ENCODE results near the gene RALBP1. TPM values are rescaled to one million over a fixed set of nuclear protein-coding genes. Genes with fewer than 3 reads are reported as not detected.
"Not testable (repeated sequence)": the region's sequence is repeated elsewhere in the genome, so short reads cannot be mapped to it uniquely, and the experiment has no call there.

The RALBP1 gene
- total RNA-seq, 4 donors from 2014 or later, result 92.9 to 157 (median 131) TPM

DNA sequence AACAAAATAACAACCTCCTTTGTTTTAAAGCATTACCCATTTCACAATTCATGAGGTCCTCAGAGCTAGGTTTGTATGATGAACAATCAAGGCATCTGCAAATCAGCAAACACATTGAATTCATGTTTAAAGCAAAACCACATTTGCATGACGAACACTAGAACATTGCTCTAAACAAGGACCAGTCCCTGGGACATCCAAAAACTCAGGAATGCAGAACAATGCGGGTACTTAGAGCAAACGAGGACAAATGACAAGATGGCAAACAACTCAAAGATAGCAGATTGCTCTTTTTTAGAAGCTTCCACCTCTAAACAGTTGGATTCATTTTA, 45.7 kb upstream of the RALBP1 start:
- Histone ChIP-seq H3K27ac (peak overlapping the region in 1 of 4 donors; percentile 61), H3K9me3 (no peaks in the 10 kb centered on the region), H3K36me3 (no peaks in the 10 kb centered on the region), H3K27me3 (no peaks in the 10 kb centered on the region), H3K4me3 (no peak overlapping the region), H3K4me1 (peaks cover 0 to 39% (median 0%) of the 10 kb centered on the region in 3 donors)
- TF ChIP-seq POLR2AphosphoS5 (IDR thresholded peaks at IDR 0.05), result no peak
- no peak for TF ChIP-seq EP300 (IDR thresholded peaks at IDR 0.05)
- TF ChIP-seq, protein P1, sequence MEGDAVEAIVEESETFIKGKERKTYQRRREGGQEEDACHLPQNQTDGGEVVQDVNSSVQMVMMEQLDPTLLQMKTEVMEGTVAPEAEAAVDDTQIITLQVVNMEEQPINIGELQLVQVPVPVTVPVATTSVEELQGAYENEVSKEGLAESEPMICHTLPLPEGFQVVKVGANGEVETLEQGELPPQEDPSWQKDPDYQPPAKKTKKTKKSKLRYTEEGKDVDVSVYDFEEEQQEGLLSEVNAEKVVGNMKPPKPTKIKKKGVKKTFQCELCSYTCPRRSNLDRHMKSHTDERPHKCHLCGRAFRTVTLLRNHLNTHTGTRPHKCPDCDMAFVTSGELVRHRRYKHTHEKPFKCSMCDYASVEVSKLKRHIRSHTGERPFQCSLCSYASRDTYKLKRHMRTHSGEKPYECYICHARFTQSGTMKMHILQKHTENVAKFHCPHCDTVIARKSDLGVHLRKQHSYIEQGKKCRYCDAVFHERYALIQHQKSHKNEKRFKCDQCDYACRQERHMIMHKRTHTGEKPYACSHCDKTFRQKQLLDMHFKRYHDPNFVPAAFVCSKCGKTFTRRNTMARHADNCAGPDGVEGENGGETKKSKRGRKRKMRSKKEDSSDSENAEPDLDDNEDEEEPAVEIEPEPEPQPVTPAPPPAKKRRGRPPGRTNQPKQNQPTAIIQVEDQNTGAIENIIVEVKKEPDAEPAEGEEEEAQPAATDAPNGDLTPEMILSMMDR (IDR thresholded peaks at IDR 0.05), result no peak
- no peak for TF ChIP-seq POLR2A (IDR thresholded peaks at IDR 0.05)
- no peak for ATAC-seq
- 34 to 43% methylated on average over 3 of the region's 3 CpGs for WGBS, 2 donors (ENCODE audit: low coverage in 1 of 2)

DNA sequence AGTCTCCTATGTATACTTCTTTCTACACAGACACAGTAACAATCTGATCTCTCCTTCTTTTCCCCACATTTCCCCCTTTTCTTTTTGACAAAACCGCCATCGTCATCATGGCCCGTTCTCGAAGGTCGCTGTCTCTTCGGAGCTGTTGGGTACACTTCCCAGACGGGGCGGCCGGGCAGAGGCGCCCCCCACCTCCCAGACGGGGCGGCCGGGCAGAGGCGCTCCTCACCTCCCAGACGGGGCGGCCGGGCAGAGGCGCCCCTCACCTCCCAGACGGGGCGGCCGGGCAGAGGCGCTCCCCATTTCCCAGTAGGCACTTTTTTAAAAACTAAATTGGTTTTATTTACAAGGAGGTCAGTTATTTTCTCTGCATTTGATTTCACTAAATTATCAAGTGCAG, 45.0 kb upstream of the RALBP1 start:
- not testable (repeated sequence) for H3K36me3 ChIP-seq, H3K27me3 ChIP-seq, ATAC-seq, H3K9me3 ChIP-seq, H3K4me3 ChIP-seq
- 75% methylated on average over 4 of the region's 22 CpGs; no CpG with 5 or more reads in 1 of the 2 donors for WGBS, 2 donors (ENCODE audit: low coverage in 1 of 2)
- peak overlapping the region in 1 of 4 donors; percentile 24 for H3K27ac ChIP-seq
- H3K4me1 ChIP-seq, result peaks cover 0 to 39% (median 0%) of the 10 kb centered on the region in 3 donors

DNA sequence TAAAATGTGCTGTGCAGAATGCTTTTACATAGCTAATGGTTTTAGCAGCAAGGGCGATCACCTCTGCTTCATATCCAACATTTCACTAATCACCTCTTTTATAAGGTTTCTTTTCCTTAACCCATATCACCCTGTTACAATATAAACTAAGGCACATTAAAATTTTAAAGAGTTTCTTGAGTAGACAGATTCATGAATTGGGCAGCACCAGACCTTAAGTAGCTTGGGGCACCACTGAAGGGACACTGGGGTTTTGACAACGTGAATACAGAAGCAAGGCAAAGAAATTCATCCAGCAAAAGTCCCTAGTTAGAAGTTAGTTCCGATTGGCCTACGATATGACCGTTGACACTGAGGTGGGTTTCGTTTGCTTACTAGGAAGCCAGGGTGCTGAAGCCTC, 44.0 kb upstream of the RALBP1 start:
- WGBS, 2 donors (ENCODE audit: low coverage in 1 of 2), result 89 to 90% methylated on average over 6 of the region's 6 CpGs
- no peak for ATAC-seq
- Histone ChIP-seq H3K27ac (no peak overlapping the region), H3K27me3 (no peaks in the 10 kb centered on the region), H3K4me3 (no peak overlapping the region), H3K4me1 (peaks cover 0 to 39% (median 0%) of the 10 kb centered on the region in 3 donors), H3K36me3 (no peaks in the 10 kb centered on the region), H3K9me3 (no peaks in the 10 kb centered on the region)
- TF ChIP-seq, protein P1 (IDR thresholded peaks at IDR 0.05), result no peak
- TF ChIP-seq POLR2A (IDR thresholded peaks at IDR 0.05) (no peak), EP300 (IDR thresholded peaks at IDR 0.05) (no peak), POLR2AphosphoS5 (IDR thresholded peaks at IDR 0.05) (no peak)

DNA sequence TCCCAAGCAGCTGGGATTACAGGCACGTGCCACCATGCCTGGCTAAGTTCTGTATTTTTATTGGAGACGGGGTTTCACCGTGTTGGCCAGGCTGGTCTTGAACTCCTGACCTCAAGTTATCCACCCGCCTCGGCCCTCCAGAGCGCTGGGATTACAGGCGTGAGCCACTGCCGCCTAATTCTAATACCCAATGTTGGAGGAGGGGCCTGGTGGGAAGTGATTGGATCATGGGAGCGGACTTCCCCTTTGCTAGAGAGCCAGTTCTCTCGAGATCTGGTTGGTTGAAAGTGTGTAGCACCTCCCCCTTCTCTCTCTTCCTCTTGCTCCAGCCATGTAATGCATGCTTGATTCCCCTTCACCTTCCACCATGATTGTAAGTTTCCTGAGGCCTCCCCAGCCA, 42.2 kb upstream of the RALBP1 start:
- H3K27me3 ChIP-seq, H3K36me3 ChIP-seq, H3K4me3 ChIP-seq, ATAC-seq, H3K9me3 ChIP-seq, H3K27ac ChIP-seq: not testable (repeated sequence)
- WGBS, 2 donors (ENCODE audit: low coverage in 1 of 2), result 83% methylated on average over 3 of the region's 10 CpGs; no CpG with 5 or more reads in 1 of the 2 donors
- H3K4me1 ChIP-seq, result peaks cover 0 to 38% (median 0%) of the 10 kb centered on the region in 3 donors

DNA sequence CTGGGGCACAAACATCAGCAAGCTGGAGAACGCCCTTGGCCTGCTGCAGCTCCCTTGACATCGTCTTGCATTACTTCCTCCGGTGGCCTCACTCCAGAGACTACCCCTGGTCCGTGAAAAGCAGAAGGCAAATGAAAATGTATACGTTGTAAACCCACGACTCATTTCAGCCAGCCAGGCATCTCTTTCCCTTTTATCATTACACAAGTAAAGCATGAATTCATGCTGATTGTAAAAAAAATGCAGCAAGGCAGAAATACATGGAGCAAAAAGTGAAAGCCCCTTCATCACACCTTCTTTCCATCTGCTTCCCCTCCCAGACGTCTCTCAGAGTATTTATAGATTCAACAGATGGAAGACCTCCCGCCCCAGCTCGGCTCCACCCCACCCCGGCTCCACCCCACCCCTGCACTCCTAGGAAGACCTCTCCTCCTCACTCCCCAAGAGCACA, 41.6 kb upstream of the RALBP1 start:
- 10 to 21% methylated on average over 3 to 8 of the region's 10 CpGs for WGBS, 2 donors (ENCODE audit: low coverage in 1 of 2)
- no peaks in the 10 kb centered on the region for H3K27me3 ChIP-seq
- H3K36me3 ChIP-seq, result no peaks in the 10 kb centered on the region
- TF ChIP-seq POLR2AphosphoS5 (IDR thresholded peaks at IDR 0.05), result no peak
- TF ChIP-seq EP300 (IDR thresholded peaks at IDR 0.05), result no peak
- TF ChIP-seq, protein P1 (IDR thresholded peaks at IDR 0.05), result no peak
- no peak for TF ChIP-seq POLR2A (IDR thresholded peaks at IDR 0.05)
- H3K4me1 ChIP-seq, result peaks cover 0 to 32% (median 0%) of the 10 kb centered on the region in 3 donors
- no peak overlapping the region for H3K4me3 ChIP-seq
- ATAC-seq, result no peak
- H3K9me3 ChIP-seq, result no peaks in the 10 kb centered on the region
- peak overlapping the region in 2 of 4 donors; percentile 34 to 35 for H3K27ac ChIP-seq

DNA sequence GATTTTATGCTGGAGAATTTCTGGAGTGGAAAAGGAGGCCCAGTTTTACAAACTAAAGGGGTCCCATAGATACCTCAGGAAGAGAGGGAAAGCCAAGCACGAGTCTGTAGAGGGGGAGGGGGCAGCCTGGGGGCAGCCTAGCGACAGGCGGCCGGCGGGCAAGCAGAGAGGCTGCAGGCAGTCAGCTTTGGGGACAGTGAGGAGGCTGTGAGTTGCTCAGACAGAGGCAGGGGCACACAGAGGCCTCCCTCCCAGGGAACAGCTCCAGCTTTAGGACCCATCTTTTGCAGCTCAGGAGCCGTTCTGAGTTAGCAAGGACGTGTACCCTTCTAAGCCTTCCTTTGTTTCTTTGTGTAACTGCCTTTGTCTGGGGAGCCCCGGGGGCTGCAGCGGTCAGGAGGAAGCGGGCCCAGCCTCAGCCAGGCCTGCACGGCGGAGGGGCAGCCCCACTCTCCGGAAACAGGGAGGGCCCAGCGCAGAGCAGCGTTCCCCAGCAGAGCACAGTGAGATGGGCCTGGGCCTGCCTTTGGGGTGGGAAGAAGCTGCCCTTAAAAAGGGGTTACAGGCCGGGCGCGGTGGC, 41.1 kb upstream of the RALBP1 start:
- no peaks in the 10 kb centered on the region for H3K27me3 ChIP-seq
- peaks cover 0 to 27% (median 0%) of the 10 kb centered on the region in 3 donors for H3K4me1 ChIP-seq
- no peaks in the 10 kb centered on the region for H3K9me3 ChIP-seq
- H3K27ac ChIP-seq, result peak overlapping the region in 2 of 4 donors; percentile 34 to 35
- H3K36me3 ChIP-seq, result no peaks in the 10 kb centered on the region
- TF ChIP-seq POLR2A (IDR thresholded peaks at IDR 0.05), result no peak
- no peak for TF ChIP-seq EP300 (IDR thresholded peaks at IDR 0.05)
- TF ChIP-seq POLR2AphosphoS5 (IDR thresholded peaks at IDR 0.05), result no peak
- TF ChIP-seq, protein P1 (IDR thresholded peaks at IDR 0.05), result no peak
- WGBS, 2 donors (ENCODE audit: low coverage in 1 of 2), result 29% methylated on average over 5 of the region's 18 CpGs; no CpG with 5 or more reads in 1 of the 2 donors
- no peak overlapping the region for H3K4me3 ChIP-seq
- no peak for ATAC-seq
